GM10248 (cell line): ENCODE data around the gene PLCG1.

Experiments used
- CTCF ChIA-PET: fragments of 300-600 bp; sonication (Branson Sonifier 250); formaldehyde crosslinking; extraction: SDS; loops from one replicate; lab custom pipeline; 2021; ENCODE audit warnings: antibody characterized with exemption; lab: Yijun Ruan, JAX
- POLR2A ChIA-PET: fragments of 350-650 bp; sonication (Branson Sonifier 250); formaldehyde crosslinking; extraction: SDS; loops from one replicate; lab custom pipeline; 2020; ENCODE audit warnings: antibody characterized with exemption; lab: Yijun Ruan, JAX
- DNase-seq: peaks from one replicate; pipeline ENCODE4 v3.0.0; 2012; ENCODE audit errors: extremely low spot score
- TF ChIP-seq, protein P1 (sequence below): IDR thresholded peaks from 2 replicates; pipeline ENCODE4 v1.5.1; 2012; ENCODE audit warnings: mild to moderate bottlenecking, low read depth; ENCODE audit errors: extremely low read depth, missing control alignments, control extremely low read depth

The PLCG1 gene

DNA sequence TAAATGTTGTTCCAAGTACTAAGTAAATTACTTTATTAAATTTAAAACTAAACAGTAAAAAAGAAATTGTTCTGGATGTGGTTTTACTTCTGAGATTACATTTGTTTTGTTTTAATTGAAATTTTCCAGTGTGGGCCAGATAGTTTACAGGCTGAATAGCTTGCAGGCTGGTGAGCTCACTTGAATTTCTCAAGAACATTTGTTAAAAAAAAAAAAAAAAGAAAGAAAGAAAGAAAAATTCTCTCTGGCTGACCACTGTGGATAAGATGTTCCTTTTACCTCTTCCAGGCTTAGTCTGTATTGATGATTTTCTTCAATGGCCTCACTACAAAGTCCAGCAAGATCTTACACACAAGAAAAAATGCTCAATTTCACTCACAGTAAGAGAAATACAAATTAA, 85.4 kb downstream of the PLCG1 start:
- ChIA-PET CTCF (no interaction called here), POLR2A (no interaction called here)
- DNase-seq = no peak
- TF ChIP-seq, protein P1, sequence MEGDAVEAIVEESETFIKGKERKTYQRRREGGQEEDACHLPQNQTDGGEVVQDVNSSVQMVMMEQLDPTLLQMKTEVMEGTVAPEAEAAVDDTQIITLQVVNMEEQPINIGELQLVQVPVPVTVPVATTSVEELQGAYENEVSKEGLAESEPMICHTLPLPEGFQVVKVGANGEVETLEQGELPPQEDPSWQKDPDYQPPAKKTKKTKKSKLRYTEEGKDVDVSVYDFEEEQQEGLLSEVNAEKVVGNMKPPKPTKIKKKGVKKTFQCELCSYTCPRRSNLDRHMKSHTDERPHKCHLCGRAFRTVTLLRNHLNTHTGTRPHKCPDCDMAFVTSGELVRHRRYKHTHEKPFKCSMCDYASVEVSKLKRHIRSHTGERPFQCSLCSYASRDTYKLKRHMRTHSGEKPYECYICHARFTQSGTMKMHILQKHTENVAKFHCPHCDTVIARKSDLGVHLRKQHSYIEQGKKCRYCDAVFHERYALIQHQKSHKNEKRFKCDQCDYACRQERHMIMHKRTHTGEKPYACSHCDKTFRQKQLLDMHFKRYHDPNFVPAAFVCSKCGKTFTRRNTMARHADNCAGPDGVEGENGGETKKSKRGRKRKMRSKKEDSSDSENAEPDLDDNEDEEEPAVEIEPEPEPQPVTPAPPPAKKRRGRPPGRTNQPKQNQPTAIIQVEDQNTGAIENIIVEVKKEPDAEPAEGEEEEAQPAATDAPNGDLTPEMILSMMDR = no peak

DNA sequence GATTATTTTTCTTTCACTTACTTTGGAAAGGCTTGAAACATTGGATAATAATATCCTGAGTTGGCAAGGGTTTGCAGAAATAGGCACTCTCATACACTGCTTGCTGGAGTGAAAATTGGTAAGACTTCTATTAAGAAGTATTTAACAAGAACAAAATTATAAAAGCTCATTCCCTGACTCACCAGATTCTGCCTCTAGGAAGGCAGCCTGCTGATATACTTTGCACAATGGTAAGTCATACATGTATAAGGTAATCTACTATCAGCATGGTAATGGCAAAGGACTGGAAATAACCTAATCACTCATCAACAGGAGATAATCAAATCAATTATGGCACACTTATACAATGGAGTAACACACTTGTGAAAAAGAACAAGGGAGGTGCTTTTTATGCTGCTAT, 85.8 kb downstream of the PLCG1 start:
- ChIA-PET POLR2A (no interaction called here), CTCF (interaction anchor here (1.0 to 2.9 kb wide), 4 partner anchors 10 to 74 kb away, joined by 3 to 17 read pairs (median 12); no protein-coding TSS in a partner anchor)
- DNase-seq = no peak
- TF ChIP-seq, protein P1 = no peak

DNA sequence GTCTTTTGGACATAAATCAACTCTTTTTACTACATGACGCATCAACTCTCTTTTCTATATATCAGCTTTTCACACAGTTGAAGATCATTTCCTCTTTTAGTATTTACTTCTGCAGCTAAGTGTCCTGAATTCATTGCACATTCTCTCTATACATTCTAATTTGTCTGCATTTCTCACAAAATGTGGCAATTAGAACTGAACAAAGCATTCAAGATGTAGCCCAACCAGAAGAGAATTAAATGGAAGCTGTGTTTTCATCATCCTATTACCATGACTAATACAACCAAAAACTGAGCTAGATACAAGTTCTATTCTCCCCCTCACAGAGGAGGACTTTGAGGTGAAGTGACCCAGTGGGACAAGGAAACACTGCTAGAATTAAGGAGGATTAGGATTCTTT, 86.9 kb downstream of the PLCG1 start:
- ChIA-PET CTCF (interaction anchor here (0.8 to 2.9 kb wide), 12 partner anchors 8 to 262 kb away, joined by 3 to 17 read pairs (median 4); partner anchors contain the start of gene LPIN3), POLR2A (interaction anchor here (0.6 kb wide), 1 partner anchor 216 kb away, joined by 4 read pairs; no protein-coding TSS in a partner anchor)
- TF ChIP-seq, protein P1 = no peak
- no peak for DNase-seq

DNA sequence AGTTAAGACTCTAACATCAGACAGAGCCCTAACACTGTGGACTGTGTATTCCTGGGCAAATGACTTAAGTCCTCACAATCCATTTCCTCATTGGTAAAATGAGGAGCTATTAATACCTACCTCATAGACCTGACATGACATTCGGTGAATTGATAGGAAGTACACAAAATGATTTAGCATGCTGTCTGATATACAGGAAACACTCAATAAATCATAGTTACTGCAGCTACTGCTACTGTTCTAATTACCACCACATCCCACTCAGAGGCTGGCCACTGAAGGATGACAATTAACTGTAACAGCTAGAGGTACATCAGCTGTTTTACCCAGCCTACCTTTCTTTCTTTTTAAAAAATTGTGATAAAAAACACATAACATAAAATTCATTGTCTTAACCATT, 87.7 kb downstream of the PLCG1 start:
- ChIA-PET POLR2A (no interaction called here), CTCF (interaction anchor here (1.2 to 2.9 kb wide), 7 partner anchors 8 to 262 kb away, joined by 3 to 17 read pairs (median 5); no protein-coding TSS in a partner anchor)
- no peak for DNase-seq
- TF ChIP-seq, protein P1 = no peak

DNA sequence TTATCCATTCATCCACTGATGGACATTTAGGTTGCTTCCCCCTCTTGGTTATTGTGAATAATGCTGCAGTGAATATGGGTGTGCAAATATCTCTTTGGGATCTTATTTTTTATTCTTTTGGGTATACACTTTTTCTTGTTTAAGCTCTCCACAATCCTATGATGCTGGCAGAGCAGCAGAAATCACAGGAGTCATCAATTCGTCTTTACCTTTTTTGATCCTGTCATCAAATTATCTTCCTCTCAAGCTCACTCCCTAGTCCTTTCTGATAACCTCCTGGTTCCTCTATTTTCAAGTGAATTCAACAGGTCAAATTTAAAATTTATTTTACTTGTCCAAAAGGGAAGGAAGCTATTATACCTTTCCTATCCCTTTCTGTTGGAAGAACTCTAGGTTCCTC, 89.1 kb downstream of the PLCG1 start:
- ChIA-PET CTCF (interaction anchor here (1.0 to 1.9 kb wide), 4 partner anchors 10 to 54 kb away, joined by 3 to 5 read pairs (median 4); no protein-coding TSS in a partner anchor), POLR2A (no interaction called here)
- no peak for DNase-seq
- TF ChIP-seq, protein P1 = no peak
